Smooth muscle cell (in vitro differentiated cells): ENCODE results near the gene CCDC82. TPM values are rescaled to one million over a fixed set of nuclear protein-coding genes. Genes with fewer than 3 reads are reported as not detected.

Experiments used
- DNase-seq: peaks from one replicate; lab custom pipeline; 2025; ENCODE audit not compliant: unreplicated experiment; lab: John Stamatoyannopoulos, UW
- H2AFZ ChIP-seq: fragments of 200-600 bp; sonication (generic); 2 replicates; pipeline ENCODE4 v1.6.0; 2016; ENCODE audit warnings: antibody characterized with exemption, low read depth, mild to moderate bottlenecking
- H3F3A ChIP-seq: fragments of 200-600 bp; sonication (generic); 2 replicates; pipeline ENCODE4 v1.6.0; 2017; ENCODE audit warnings: antibody characterized with exemption, low read depth
- H3K27ac ChIP-seq: fragments of 200-600 bp; sonication (generic); 2 replicates; pipeline ENCODE4 v1.5.1; 2016; ENCODE audit warnings: low read depth, mild to moderate bottlenecking
- H3K27me3 ChIP-seq: fragments of 200-600 bp; sonication (generic); 2 replicates; pipeline ENCODE4 v1.6.1; 2016; ENCODE audit warnings: low read depth, mild to moderate bottlenecking
- H3K36me3 ChIP-seq: fragments of 200-600 bp; sonication (generic); 2 replicates; pipeline ENCODE4 v1.5.1; 2016; ENCODE audit warnings: low read depth
- H3K4me1 ChIP-seq: fragments of 200-600 bp; sonication (generic); 2 replicates; pipeline ENCODE4 v1.5.1; 2016; ENCODE audit warnings: low read depth
- H3K4me2 ChIP-seq: fragments of 200-600 bp; sonication (generic); 2 replicates; pipeline ENCODE4 v1.6.0; 2016; ENCODE audit warnings: mild to moderate bottlenecking
- H3K4me3 ChIP-seq: fragments of 200-600 bp; sonication (generic); 2 replicates; pipeline ENCODE4 v1.5.1; 2016; ENCODE audit warnings: mild to moderate bottlenecking
- H3K79me2 ChIP-seq: fragments of 200-600 bp; sonication (generic); 2 replicates; pipeline ENCODE4 v1.6.0; 2016; ENCODE audit warnings: low read depth, mild to moderate bottlenecking
- H3K9ac ChIP-seq: fragments of 200-600 bp; sonication (generic); 2 replicates; pipeline ENCODE4 v1.6.0; 2016; ENCODE audit warnings: low read depth
- H3K9me3 ChIP-seq: fragments of 200-600 bp; sonication (generic); replicated peaks from 2 replicates; pipeline ENCODE4 v1.5.1; 2016; ENCODE audit warnings: low read depth
- H4K20me1 ChIP-seq: fragments of 200-600 bp; sonication (generic); 2 replicates; pipeline ENCODE4 v1.6.0; 2016; ENCODE audit warnings: low read depth
- WGBS: methylation state at CpG from one replicate; pipeline ENCODE4 v1.1.7; 2016; ENCODE audit warnings: low lambda C conversion rate; 5-methylcytosine and 5-hydroxymethylcytosine counted together
- polyA plus RNA-seq: library from polyadenylated mRNA; unstranded; fragments of >200 nt; fragmentation: Nextera tagmentation; extraction: Ambion mirVana; gene quantifications from 2 replicates; pipeline ENCODE4 v1.2.1, GENCODE V29; 2016
- total RNA-seq: library from RNA; depleted of rRNA; stranded (reverse); fragments of >200 nt; gene quantifications from 2 replicates; pipeline ENCODE4 v1.2.3, GENCODE V29; 2014
- TF ChIP-seq, protein P1 (sequence below): fragments of 200-600 bp; sonication (generic); IDR thresholded peaks from 2 replicates; pipeline ENCODE4 v1.5.1; 2017; ENCODE audit warnings: borderline replicate concordance, mild to moderate bottlenecking, antibody characterized with exemption; ENCODE audit not compliant: insufficient read depth, poor library complexity, severe bottlenecking

CCDC82 gene
- total and polyA plus RNA-seq, 2 experiments from 2014 or later = 19.8 to 32.8 TPM

DNA sequence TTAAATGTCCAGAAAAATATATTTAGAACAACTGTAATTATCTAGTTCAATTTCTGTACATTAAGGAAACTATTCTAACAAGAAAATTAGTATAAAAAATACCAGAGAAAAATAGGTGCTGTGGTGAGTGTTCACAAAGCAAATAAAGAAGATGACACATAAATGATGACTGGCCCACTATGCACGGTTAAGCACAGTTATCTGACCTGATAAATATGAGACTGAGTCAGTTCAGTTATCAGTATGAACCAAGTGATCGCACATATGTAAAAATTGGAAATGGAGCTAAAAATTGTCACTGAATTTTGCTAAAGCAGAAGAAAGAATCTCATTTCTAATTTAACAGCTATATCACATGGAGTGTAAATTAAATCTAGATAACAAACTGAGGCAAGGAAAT is 27.9 kb downstream of the CCDC82 start:
- Histone ChIP-seq H3K4me3 (no peak overlapping the region), H2AFZ (no peak overlapping the region), H3K79me2 (no peaks in the 10 kb centered on the region), H3K27ac (no peak overlapping the region), H3K4me2 (no peak overlapping the region), H3K9ac (no peak overlapping the region), H4K20me1 (no peaks in the 10 kb centered on the region), H3K36me3 (peaks cover 14% of the 10 kb centered on the region), H3K4me1 (no peaks in the 10 kb centered on the region), H3K9me3 (no peaks in the 10 kb centered on the region), H3F3A (no peaks in the 10 kb centered on the region), H3K27me3 (no peaks in the 10 kb centered on the region)
- TF ChIP-seq, protein P1, sequence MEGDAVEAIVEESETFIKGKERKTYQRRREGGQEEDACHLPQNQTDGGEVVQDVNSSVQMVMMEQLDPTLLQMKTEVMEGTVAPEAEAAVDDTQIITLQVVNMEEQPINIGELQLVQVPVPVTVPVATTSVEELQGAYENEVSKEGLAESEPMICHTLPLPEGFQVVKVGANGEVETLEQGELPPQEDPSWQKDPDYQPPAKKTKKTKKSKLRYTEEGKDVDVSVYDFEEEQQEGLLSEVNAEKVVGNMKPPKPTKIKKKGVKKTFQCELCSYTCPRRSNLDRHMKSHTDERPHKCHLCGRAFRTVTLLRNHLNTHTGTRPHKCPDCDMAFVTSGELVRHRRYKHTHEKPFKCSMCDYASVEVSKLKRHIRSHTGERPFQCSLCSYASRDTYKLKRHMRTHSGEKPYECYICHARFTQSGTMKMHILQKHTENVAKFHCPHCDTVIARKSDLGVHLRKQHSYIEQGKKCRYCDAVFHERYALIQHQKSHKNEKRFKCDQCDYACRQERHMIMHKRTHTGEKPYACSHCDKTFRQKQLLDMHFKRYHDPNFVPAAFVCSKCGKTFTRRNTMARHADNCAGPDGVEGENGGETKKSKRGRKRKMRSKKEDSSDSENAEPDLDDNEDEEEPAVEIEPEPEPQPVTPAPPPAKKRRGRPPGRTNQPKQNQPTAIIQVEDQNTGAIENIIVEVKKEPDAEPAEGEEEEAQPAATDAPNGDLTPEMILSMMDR = no peak
- DNase-seq = no peak
- WGBS = 55% methylated on average over 2 of the region's 2 CpGs

DNA sequence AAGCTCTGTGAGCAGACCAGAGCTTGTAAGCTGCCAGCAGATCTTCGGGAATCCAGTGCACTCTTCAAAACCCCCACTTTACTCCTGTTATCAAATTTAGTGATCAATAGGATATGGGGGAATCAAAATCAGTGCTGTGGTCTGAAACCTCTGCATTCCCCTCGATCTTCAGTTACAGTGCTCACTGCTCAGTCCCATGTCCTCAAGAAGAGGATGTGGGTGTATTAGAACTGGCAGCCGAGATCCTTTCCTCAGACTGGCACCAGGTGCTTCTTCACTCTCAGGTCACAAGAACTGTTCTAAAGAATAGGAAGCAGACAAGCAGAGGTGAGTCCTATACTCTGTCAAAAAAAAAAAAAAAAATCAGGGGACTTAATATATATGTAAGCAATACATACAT is 31.4 kb downstream of the CCDC82 start:
- no peaks in the 10 kb centered on the region for H3K9me3 ChIP-seq
- no peaks in the 10 kb centered on the region for H3F3A ChIP-seq
- no peak overlapping the region for H2AFZ ChIP-seq
- H3K36me3 ChIP-seq = peaks cover 10% of the 10 kb centered on the region
- H3K79me2 ChIP-seq = no peaks in the 10 kb centered on the region
- no peak overlapping the region for H3K27ac ChIP-seq
- DNase-seq = no peak
- no peak overlapping the region for H3K4me3 ChIP-seq
- no peak overlapping the region for H3K9ac ChIP-seq
- no peaks in the 10 kb centered on the region for H3K27me3 ChIP-seq
- no peaks in the 10 kb centered on the region for H3K4me1 ChIP-seq
- WGBS = 89% methylated on average over 3 of the region's 3 CpGs
- no peaks in the 10 kb centered on the region for H4K20me1 ChIP-seq
- no peak overlapping the region for H3K4me2 ChIP-seq
- TF ChIP-seq, protein P1 = no peak

DNA sequence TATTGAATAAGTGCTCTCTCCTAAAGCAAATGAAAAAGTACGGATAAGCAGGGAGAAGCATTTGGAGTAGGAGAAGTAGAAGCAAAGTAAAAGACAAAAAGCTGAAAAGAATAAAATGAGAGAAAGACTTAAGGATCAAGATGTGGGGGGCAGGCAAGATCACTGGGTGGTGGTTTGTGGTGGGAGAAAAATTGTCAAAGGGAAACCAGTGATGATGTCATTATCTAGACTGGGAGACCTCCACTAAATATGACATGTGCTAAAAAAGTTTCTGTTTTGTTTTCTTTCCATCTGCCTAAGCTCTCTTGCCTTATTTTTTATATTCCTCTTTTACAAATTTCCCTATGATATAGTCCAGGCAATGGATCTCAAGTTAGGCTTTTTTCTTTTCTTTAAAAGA is 31.9 kb downstream of the CCDC82 start:
- WGBS = 98% methylated on average over 1 of the region's 1 CpG
- H3K4me3 ChIP-seq = no peak overlapping the region

DNA sequence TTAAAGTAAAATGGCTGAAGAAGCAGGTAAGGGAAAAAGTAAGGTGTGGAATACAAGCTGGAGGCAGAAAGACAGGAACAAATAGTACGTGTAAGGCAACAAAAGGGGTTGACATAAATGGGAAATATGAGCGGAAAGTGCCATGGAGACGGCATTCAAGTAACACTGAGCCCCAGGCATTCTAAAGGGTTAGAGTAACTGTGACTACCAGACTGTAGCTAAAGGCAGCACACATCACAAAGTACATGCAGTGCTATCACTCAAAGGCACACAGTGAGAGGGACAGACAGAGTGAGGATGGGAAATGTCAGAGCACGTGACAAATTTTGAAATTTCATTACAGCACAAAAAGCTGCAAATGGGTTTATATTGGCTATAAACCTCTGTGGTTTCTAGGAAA is 32.9 kb downstream of the CCDC82 start:
- no peaks in the 10 kb centered on the region for H4K20me1 ChIP-seq
- H2AFZ ChIP-seq = no peak overlapping the region
- H3K27me3 ChIP-seq = no peaks in the 10 kb centered on the region
- DNase-seq = no peak
- no peak overlapping the region for H3K9ac ChIP-seq
- TF ChIP-seq, protein P1 = no peak
- peaks cover 8% of the 10 kb centered on the region for H3K36me3 ChIP-seq
- H3K4me2 ChIP-seq = no peak overlapping the region
- H3F3A ChIP-seq = no peaks in the 10 kb centered on the region
- no peaks in the 10 kb centered on the region for H3K4me1 ChIP-seq
- no peaks in the 10 kb centered on the region for H3K9me3 ChIP-seq
- H3K27ac ChIP-seq = no peak overlapping the region
- WGBS = 88% methylated on average over 4 of the region's 4 CpGs
- no peak overlapping the region for H3K4me3 ChIP-seq
- no peaks in the 10 kb centered on the region for H3K79me2 ChIP-seq

More for the DNA sequence above, 31.9 kb downstream of the CCDC82 start:
- no peak overlapping the region for H3K4me2 ChIP-seq
- peaks cover 8% of the 10 kb centered on the region for H3K36me3 ChIP-seq
- H3K4me1 ChIP-seq = no peaks in the 10 kb centered on the region
- no peaks in the 10 kb centered on the region for H3F3A ChIP-seq
- H3K9me3 ChIP-seq = no peaks in the 10 kb centered on the region
- no peak overlapping the region for H3K27ac ChIP-seq
- H3K27me3 ChIP-seq = no peaks in the 10 kb centered on the region
- no peaks in the 10 kb centered on the region for H4K20me1 ChIP-seq
- no peak overlapping the region for H3K9ac ChIP-seq
- no peaks in the 10 kb centered on the region for H3K79me2 ChIP-seq
- TF ChIP-seq, protein P1 = no peak
- H2AFZ ChIP-seq = no peak overlapping the region
- no peak for DNase-seq
